SK-N-SH treated with all-trans-retinoic acid at 6 μM for 48 hours (cell line): ENCODE measurements around the gene ARHGAP8.

Experiments used
- ATAC-seq: fragments of 200-7000 bp; cut with Tn5 transposase; 3 replicates; pipeline ENCODE4 v1.9.1; 2020; ENCODE audit warnings: mild to moderate bottlenecking, moderate library complexity
- ARNTL ChIP-seq: fragments of 450-650 bp; formaldehyde crosslinking; IDR thresholded peaks from 2 replicates; pipeline ENCODE4 v1.5.0; 2020; ENCODE audit warnings: low read depth, mild to moderate bottlenecking, moderate library complexity, borderline replicate concordance
- BACH2 ChIP-seq: fragments of 250-450 bp; sonication (Bioruptor Pico); IDR thresholded peaks from 2 replicates; pipeline ENCODE4 v1.9.0; 2021; ENCODE audit warnings: mild to moderate bottlenecking, borderline replicate concordance
- CSDC2 ChIP-seq: fragments of 250-450 bp; sonication (Bioruptor Pico); IDR thresholded peaks from 2 replicates; pipeline ENCODE4 v1.5.0; 2020; ENCODE audit warnings: mild to moderate bottlenecking, moderate library complexity
- ESRRG ChIP-seq: fragments of 250-450 bp; sonication (Bioruptor Pico); IDR thresholded peaks from 2 replicates; pipeline ENCODE4 v1.6.1; 2021; ENCODE audit warnings: mild to moderate bottlenecking
- GLIS3 ChIP-seq: fragments of 250-450 bp; sonication (Bioruptor Pico); IDR thresholded peaks from 2 replicates; pipeline ENCODE4 v1.5.0; 2020; ENCODE audit warnings: mild to moderate bottlenecking, moderate library complexity
- ISL1 ChIP-seq: fragments of 250-450 bp; sonication (Bioruptor Pico); IDR thresholded peaks from 2 replicates; pipeline ENCODE4 v2.1.2; 2022; ENCODE audit warnings: mild to moderate bottlenecking, moderate library complexity
- OSR1 ChIP-seq: fragments of 250-450 bp; sonication (Bioruptor Pico); IDR thresholded peaks from 2 replicates; pipeline ENCODE4 v1.8.0; 2022; ENCODE audit warnings: moderate library complexity, mild to moderate bottlenecking, inconsistent platforms
- PPARA ChIP-seq: fragments of 250-450 bp; sonication (Bioruptor Pico); IDR thresholded peaks from 2 replicates; pipeline ENCODE4 v1.5.0; 2020; ENCODE audit warnings: mild to moderate bottlenecking, borderline replicate concordance
- RARB ChIP-seq: fragments of 250-450 bp; sonication (Bioruptor Pico); IDR thresholded peaks from 2 replicates; pipeline ENCODE4 v1.8.0; 2021; ENCODE audit warnings: mild to moderate bottlenecking, moderate library complexity
- SNAI2 ChIP-seq: fragments of 250-450 bp; sonication (Bioruptor Pico); IDR thresholded peaks from 2 replicates; pipeline ENCODE4 v1.5.0; 2020; ENCODE audit warnings: mild to moderate bottlenecking, moderate library complexity
- ZFP3 ChIP-seq: fragments of 250-450 bp; sonication (Bioruptor Pico); IDR thresholded peaks from 2 replicates; pipeline ENCODE4 v1.5.0; 2020; ENCODE audit warnings: mild to moderate bottlenecking, moderate library complexity
- ZNF565 ChIP-seq: fragments of 450-650 bp; formaldehyde crosslinking; conservative IDR thresholded peaks from 2 replicates; pipeline ENCODE4 v1.5.0; 2020; ENCODE audit warnings: low read depth, mild to moderate bottlenecking, moderate library complexity
- ZNF70 ChIP-seq: fragments of 450-650 bp; formaldehyde crosslinking; IDR thresholded peaks from 2 replicates; pipeline ENCODE4 v1.5.0; 2020; ENCODE audit warnings: mild to moderate bottlenecking, moderate library complexity
- TF ChIP-seq, protein P1 (sequence below): fragments of 250-450 bp; sonication (Bioruptor Pico); IDR thresholded peaks from 2 replicates; pipeline ENCODE4 v1.5.0; 2020; ENCODE audit warnings: mild to moderate bottlenecking, moderate library complexity
- TF ChIP-seq, protein P2 (sequence below): fragments of 250-450 bp; sonication (Bioruptor Pico); IDR thresholded peaks from 2 replicates; pipeline ENCODE4 v1.8.0; 2021; ENCODE audit warnings: low read depth, mild to moderate bottlenecking, moderate library complexity, borderline replicate concordance
- TF ChIP-seq, protein P3 (sequence below): fragments of 250-450 bp; sonication (Bioruptor Pico); IDR thresholded peaks from 2 replicates; pipeline ENCODE4 v1.5.1; 2020; ENCODE audit warnings: low read depth, mild to moderate bottlenecking, moderate library complexity
- TF ChIP-seq, protein P4 (sequence below): fragments of 250-450 bp; sonication (Bioruptor Pico); IDR thresholded peaks from 2 replicates; pipeline ENCODE4 v1.8.0; 2020; ENCODE audit warnings: mild to moderate bottlenecking, moderate library complexity, borderline replicate concordance
- TF ChIP-seq, protein P5 (sequence below): fragments of 250-450 bp; sonication (Bioruptor Pico); IDR thresholded peaks from 2 replicates; pipeline ENCODE4 v1.5.1; 2021; ENCODE audit warnings: mild to moderate bottlenecking, moderate library complexity

The ARHGAP8 gene

DNA sequence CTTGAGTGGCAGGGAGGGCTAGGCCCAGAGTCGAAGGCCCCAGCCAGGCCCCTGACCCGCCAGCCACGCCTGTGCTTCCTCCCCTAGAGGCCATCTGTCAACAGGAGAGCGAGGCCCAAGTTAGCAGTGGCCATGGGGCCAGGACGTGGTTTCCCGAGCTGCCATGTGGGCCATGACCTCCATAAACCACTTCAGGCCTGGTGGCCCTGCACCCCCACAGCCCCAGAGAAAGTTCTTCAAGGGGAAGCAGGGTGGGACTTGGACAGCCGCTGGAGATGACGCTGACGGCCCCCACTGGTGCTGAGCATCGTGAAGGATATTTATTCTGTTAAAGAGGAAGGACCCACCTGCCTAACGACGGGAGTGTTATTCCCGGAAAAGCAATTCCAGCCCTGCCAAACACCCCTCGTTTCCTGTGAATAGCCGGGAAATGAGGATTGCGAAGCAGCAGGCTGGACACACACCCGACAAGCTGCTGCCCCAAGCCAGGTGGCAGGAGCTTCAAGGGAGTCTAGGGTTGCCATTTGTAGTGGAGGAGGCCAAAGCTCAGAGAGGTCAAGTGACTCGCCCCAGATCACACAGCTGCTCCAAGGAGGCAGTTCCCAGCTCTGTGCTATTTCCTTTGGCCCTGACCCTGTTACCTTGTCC, 37.5 kb upstream of the ARHGAP8 start:
- TF ChIP-seq CSDC2 (CRISPR knock-in tag) (no peak), ISL1 (CRISPR knock-in tag) (no peak), ESRRG (CRISPR knock-in tag) (no peak), RARB (no peak), PPARA (CRISPR knock-in tag) (no peak), BACH2 (CRISPR knock-in tag) (no peak), ARNTL (CRISPR knock-in tag) (no peak)
- TF ChIP-seq, protein P1, sequence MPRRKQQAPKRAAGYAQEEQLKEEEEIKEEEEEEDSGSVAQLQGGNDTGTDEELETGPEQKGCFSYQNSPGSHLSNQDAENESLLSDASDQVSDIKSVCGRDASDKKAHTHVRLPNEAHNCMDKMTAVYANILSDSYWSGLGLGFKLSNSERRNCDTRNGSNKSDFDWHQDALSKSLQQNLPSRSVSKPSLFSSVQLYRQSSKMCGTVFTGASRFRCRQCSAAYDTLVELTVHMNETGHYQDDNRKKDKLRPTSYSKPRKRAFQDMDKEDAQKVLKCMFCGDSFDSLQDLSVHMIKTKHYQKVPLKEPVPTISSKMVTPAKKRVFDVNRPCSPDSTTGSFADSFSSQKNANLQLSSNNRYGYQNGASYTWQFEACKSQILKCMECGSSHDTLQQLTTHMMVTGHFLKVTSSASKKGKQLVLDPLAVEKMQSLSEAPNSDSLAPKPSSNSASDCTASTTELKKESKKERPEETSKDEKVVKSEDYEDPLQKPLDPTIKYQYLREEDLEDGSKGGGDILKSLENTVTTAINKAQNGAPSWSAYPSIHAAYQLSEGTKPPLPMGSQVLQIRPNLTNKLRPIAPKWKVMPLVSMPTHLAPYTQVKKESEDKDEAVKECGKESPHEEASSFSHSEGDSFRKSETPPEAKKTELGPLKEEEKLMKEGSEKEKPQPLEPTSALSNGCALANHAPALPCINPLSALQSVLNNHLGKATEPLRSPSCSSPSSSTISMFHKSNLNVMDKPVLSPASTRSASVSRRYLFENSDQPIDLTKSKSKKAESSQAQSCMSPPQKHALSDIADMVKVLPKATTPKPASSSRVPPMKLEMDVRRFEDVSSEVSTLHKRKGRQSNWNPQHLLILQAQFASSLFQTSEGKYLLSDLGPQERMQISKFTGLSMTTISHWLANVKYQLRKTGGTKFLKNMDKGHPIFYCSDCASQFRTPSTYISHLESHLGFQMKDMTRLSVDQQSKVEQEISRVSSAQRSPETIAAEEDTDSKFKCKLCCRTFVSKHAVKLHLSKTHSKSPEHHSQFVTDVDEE (CRISPR knock-in tag), result no peak
- TF ChIP-seq, protein P2, sequence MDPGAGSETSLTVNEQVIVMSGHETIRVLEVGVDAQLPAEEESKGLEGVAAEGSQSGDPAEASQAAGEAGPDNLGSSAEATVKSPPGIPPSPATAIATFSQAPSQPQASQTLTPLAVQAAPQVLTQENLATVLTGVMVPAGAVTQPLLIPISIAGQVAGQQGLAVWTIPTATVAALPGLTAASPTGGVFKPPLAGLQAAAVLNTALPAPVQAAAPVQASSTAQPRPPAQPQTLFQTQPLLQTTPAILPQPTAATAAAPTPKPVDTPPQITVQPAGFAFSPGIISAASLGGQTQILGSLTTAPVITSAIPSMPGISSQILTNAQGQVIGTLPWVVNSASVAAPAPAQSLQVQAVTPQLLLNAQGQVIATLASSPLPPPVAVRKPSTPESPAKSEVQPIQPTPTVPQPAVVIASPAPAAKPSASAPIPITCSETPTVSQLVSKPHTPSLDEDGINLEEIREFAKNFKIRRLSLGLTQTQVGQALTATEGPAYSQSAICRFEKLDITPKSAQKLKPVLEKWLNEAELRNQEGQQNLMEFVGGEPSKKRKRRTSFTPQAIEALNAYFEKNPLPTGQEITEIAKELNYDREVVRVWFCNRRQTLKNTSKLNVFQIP (CRISPR knock-in tag), result no peak
- TF ChIP-seq, protein P3, sequence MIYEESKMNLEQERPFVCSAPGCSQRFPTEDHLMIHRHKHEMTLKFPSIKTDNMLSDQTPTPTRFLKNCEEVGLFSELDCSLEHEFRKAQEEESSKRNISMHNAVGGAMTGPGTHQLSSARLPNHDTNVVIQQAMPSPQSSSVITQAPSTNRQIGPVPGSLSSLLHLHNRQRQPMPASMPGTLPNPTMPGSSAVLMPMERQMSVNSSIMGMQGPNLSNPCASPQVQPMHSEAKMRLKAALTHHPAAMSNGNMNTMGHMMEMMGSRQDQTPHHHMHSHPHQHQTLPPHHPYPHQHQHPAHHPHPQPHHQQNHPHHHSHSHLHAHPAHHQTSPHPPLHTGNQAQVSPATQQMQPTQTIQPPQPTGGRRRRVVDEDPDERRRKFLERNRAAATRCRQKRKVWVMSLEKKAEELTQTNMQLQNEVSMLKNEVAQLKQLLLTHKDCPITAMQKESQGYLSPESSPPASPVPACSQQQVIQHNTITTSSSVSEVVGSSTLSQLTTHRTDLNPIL, result no peak
- TF ChIP-seq, protein P4, sequence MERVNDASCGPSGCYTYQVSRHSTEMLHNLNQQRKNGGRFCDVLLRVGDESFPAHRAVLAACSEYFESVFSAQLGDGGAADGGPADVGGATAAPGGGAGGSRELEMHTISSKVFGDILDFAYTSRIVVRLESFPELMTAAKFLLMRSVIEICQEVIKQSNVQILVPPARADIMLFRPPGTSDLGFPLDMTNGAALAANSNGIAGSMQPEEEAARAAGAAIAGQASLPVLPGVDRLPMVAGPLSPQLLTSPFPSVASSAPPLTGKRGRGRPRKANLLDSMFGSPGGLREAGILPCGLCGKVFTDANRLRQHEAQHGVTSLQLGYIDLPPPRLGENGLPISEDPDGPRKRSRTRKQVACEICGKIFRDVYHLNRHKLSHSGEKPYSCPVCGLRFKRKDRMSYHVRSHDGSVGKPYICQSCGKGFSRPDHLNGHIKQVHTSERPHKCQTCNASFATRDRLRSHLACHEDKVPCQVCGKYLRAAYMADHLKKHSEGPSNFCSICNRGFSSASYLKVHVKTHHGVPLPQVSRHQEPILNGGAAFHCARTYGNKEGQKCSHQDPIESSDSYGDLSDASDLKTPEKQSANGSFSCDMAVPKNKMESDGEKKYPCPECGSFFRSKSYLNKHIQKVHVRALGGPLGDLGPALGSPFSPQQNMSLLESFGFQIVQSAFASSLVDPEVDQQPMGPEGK (CRISPR knock-in tag), result no peak
- no peak for ATAC-seq

DNA sequence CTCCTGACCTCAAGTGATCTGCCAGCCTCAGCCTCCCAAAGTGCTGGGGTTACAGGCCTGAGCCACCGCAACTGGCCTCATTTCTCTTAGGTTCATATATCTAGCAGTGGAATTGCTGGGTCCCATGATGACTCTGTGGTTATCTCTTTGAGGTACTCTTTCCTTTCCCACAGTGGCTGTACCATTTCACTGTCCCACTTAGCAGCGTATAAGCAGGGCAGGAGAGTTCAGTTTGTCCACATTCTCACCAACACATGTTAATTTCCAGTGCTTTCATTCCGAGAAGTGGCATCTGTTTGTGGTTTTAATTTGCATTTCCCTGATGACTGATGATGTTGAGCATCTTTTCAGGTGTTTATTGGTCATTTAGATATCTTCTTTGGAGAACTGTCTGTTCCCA, 34.0 kb upstream of the ARHGAP8 start:
- no peak for ATAC-seq
- TF ChIP-seq ESRRG (CRISPR knock-in tag) (no peak), ZNF565 (CRISPR knock-in tag) (no peak), ARNTL (CRISPR knock-in tag) (no peak), ZFP3 (CRISPR knock-in tag) (no peak), GLIS3 (CRISPR knock-in tag) (no peak), OSR1 (no peak), BACH2 (CRISPR knock-in tag) (no peak), SNAI2 (CRISPR knock-in tag) (no peak), ISL1 (CRISPR knock-in tag) (no peak), ZNF70 (no peak)
- TF ChIP-seq, protein P3, result no peak
- TF ChIP-seq, protein P5, sequence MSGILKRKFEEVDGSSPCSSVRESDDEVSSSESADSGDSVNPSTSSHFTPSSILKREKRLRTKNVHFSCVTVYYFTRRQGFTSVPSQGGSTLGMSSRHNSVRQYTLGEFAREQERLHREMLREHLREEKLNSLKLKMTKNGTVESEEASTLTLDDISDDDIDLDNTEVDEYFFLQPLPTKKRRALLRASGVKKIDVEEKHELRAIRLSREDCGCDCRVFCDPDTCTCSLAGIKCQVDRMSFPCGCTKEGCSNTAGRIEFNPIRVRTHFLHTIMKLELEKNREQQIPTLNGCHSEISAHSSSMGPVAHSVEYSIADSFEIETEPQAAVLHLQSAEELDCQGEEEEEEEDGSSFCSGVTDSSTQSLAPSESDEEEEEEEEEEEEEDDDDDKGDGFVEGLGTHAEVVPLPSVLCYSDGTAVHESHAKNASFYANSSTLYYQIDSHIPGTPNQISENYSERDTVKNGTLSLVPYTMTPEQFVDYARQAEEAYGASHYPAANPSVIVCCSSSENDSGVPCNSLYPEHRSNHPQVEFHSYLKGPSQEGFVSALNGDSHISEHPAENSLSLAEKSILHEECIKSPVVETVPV (CRISPR knock-in tag), result no peak
- TF ChIP-seq, protein P2 (CRISPR knock-in tag), result no peak
- TF ChIP-seq, all 23 proteins: peak for 0
